Ishikawa (cell line): ENCODE results near the gene PLEKHA6.

Experiments
- EGR1 ChIP-seq: IDR thresholded peaks from 2 replicates; pipeline ENCODE4 v1.6.1; 2012
- EP300 ChIP-seq: IDR thresholded peaks from 2 replicates; pipeline ENCODE4 v1.6.1; 2012; ENCODE audit warnings: borderline replicate concordance
- MAX ChIP-seq: IDR thresholded peaks from 2 replicates; pipeline ENCODE4 v1.6.1; 2012
- RAD21 ChIP-seq: IDR thresholded peaks from 2 replicates; pipeline ENCODE4 v1.6.1; 2012; ENCODE audit warnings: low read depth
- TCF12 ChIP-seq: IDR thresholded peaks from 2 replicates; pipeline ENCODE4 v1.6.1; 2012; ENCODE audit warnings: low read depth
- TEAD4 ChIP-seq: IDR thresholded peaks from 2 replicates; pipeline ENCODE4 v1.6.1; 2012
- YY1 ChIP-seq: IDR thresholded peaks from 2 replicates; pipeline ENCODE4 v1.6.1; 2012; ENCODE audit warnings: low read depth

GRCh38 chr1:204360314-204360713, 585 bp upstream of the PLEKHA6 start:
- TF ChIP-seq TEAD4, result no peak
- TF ChIP-seq EGR1, result no peak
- no peak for TF ChIP-seq MAX
- TF ChIP-seq YY1, result no peak
- no peak for TF ChIP-seq EP300
- TF ChIP-seq RAD21, result no peak
- TF ChIP-seq TCF12, result no peak
